C4-2B (cell line): ENCODE results near the gene DBR1.

Experiments
- ZFX ChIP-seq: fragments of 450-650 bp; IDR thresholded peaks from 2 replicates; pipeline ENCODE4 v1.6.1; 2017
- TF ChIP-seq, protein P1 (sequence below): fragments of 450-650 bp; conservative IDR thresholded peaks from 2 replicates; pipeline ENCODE4 v1.5.1; 2017; ENCODE audit warnings: mild to moderate bottlenecking

DNA sequence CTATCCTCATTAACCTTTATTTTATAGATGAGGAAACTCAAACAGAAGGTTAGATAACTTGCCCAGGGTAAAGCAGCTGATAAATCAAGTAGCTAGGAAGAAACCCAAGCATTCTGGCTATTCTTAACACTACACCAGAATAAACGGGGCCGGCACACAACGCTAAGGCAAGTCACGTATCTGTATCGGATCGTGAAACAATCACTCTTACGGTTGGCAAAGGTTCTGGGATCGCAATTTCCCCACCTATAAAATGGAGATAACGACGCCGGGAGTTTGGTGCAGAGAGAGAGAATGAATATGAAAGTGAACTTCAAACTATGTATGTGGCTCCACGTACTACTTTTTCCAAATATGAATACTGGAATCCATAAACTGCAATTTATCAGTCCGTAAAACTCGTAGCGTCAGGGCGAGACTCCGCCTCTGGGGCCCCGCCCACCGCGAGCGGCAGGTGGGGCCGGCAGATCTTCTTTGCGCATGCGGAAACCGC is 12.1 kb upstream of the DBR1 start:
- TF ChIP-seq, protein P1, sequence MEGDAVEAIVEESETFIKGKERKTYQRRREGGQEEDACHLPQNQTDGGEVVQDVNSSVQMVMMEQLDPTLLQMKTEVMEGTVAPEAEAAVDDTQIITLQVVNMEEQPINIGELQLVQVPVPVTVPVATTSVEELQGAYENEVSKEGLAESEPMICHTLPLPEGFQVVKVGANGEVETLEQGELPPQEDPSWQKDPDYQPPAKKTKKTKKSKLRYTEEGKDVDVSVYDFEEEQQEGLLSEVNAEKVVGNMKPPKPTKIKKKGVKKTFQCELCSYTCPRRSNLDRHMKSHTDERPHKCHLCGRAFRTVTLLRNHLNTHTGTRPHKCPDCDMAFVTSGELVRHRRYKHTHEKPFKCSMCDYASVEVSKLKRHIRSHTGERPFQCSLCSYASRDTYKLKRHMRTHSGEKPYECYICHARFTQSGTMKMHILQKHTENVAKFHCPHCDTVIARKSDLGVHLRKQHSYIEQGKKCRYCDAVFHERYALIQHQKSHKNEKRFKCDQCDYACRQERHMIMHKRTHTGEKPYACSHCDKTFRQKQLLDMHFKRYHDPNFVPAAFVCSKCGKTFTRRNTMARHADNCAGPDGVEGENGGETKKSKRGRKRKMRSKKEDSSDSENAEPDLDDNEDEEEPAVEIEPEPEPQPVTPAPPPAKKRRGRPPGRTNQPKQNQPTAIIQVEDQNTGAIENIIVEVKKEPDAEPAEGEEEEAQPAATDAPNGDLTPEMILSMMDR: no peak
- no peak for TF ChIP-seq ZFX
